MM.1S (cell line): ENCODE data around the gene BTBD19.

Source experiments
- DNase-seq: peaks from one replicate; pipeline ENCODE4 v3.0.0-alpha.2; 2015
- H2AFZ ChIP-seq: fragments of 300-600 bp; sonication (generic); 2 replicates; pipeline ENCODE4 v1.6.0; 2016; ENCODE audit warnings: antibody characterized with exemption, low read length
- H3F3A ChIP-seq: fragments of 300-600 bp; sonication (generic); 2 replicates; pipeline ENCODE4 v1.6.1; 2016; ENCODE audit warnings: mild to moderate bottlenecking, antibody characterized with exemption, low read length, moderate library complexity, mixed read lengths; ENCODE audit not compliant: insufficient read depth
- H3K27ac ChIP-seq: fragments of 300-600 bp; sonication (generic); 2 replicates; pipeline ENCODE4 v1.5.1; 2016; ENCODE audit warnings: mild to moderate bottlenecking, low read length
- H3K27me3 ChIP-seq: fragments of 300-600 bp; sonication (generic); replicated peaks from 2 replicates; pipeline ENCODE4 v1.6.0; 2016; ENCODE audit warnings: low read length; ENCODE audit not compliant: insufficient read depth
- H3K36me3 ChIP-seq: fragments of 300-600 bp; sonication (generic); replicated peaks from 2 replicates; pipeline ENCODE4 v1.6.1; 2016; ENCODE audit warnings: mild to moderate bottlenecking, low read length, mixed read lengths; ENCODE audit not compliant: insufficient read depth
- H3K4me1 ChIP-seq: fragments of 300-600 bp; sonication (generic); 2 replicates; pipeline ENCODE4 v1.6.1; 2016; ENCODE audit warnings: low read length, mixed read lengths
- H3K4me2 ChIP-seq: fragments of 300-600 bp; sonication (generic); 2 replicates; pipeline ENCODE4 v1.6.0; 2016; ENCODE audit warnings: low read depth, low read length
- H3K4me3 ChIP-seq: fragments of 300-600 bp; sonication (generic); 2 replicates; pipeline ENCODE4 v1.5.1; 2016; ENCODE audit warnings: low read length, mixed read lengths
- H3K79me2 ChIP-seq: fragments of 300-600 bp; sonication (generic); 2 replicates; pipeline ENCODE4 v1.6.1; 2016; ENCODE audit warnings: mixed run types, low read length, mixed read lengths
- H3K9ac ChIP-seq: fragments of 300-600 bp; sonication (generic); 2 replicates; pipeline ENCODE4 v1.6.1; 2016; ENCODE audit warnings: low read length, mixed read lengths
- H3K9me2 ChIP-seq: fragments of 300-600 bp; sonication (generic); replicated peaks from 2 replicates; pipeline ENCODE4 v1.6.1; 2016; ENCODE audit warnings: mild to moderate bottlenecking, low read length, mixed read lengths; ENCODE audit not compliant: insufficient read depth
- H3K9me3 ChIP-seq: fragments of 300-600 bp; sonication (generic); replicated peaks from 2 replicates; pipeline ENCODE4 v1.6.1; 2016; ENCODE audit warnings: mild to moderate bottlenecking, low read length, mixed read lengths; ENCODE audit not compliant: insufficient read depth
- H4K20me1 ChIP-seq: fragments of 300-600 bp; sonication (generic); 2 replicates; pipeline ENCODE4 v1.6.1; 2016; ENCODE audit warnings: mild to moderate bottlenecking, low read length, moderate library complexity, mixed read lengths; ENCODE audit not compliant: insufficient read depth
- CTCF ChIP-seq: fragments of 300-600 bp; sonication (generic); IDR thresholded peaks from 2 replicates; pipeline ENCODE4 v1.5.1; 2016; ENCODE audit warnings: antibody characterized with exemption, low read length, mixed read lengths
- EZH2 ChIP-seq: fragments of 300-600 bp; sonication (generic); optimal IDR thresholded peaks from 2 replicates; pipeline ENCODE3; 2017; ENCODE audit warnings: low read depth, mild to moderate bottlenecking, antibody characterized with exemption, low read length, mixed read lengths
- EZH2phosphoT487 ChIP-seq: fragments of 300-600 bp; sonication (generic); IDR thresholded peaks from 2 replicates; pipeline ENCODE4 v1.6.1; 2018; ENCODE audit warnings: antibody characterized with exemption, low read length

Gene BTBD19

GRCh38 chr1:44775078-44775929, 33.0 kb upstream of the BTBD19 start, which contains the start of gene RPS8:
Gene RPS8, plus strand, starts transcription at chr1:44775540. Its CDS starts 57 bp downstream, at chr1:44775597.
- H3K79me2 ChIP-seq = peaks cover 41% of the 10 kb centered on the region
- H3K36me3 ChIP-seq = peaks cover 18% of the 10 kb centered on the region
- H2AFZ ChIP-seq = peak within 1 kb of the TSS; percentile 98
- peaks cover 36% of the 10 kb centered on the region for H3F3A ChIP-seq
- H3K9me3 ChIP-seq = no peaks in the 10 kb centered on the region
- peak within 1 kb of the TSS; percentile 99 for H3K4me2 ChIP-seq
- TF ChIP-seq CTCF (no peak), EZH2 (no peak), EZH2phosphoT487 (no peak)
- 0 out of 2 replicates have a peak, but pooled peaks cover 7% of the 10 kb centered on the region for H3K4me1 ChIP-seq
- H4K20me1 ChIP-seq = peaks cover 11% of the 10 kb centered on the region; the same call in 1 of the 2 replicates
- peak; percentile 96 for DNase-seq
- H3K4me3 ChIP-seq = peak within 1 kb of the TSS; percentile 98
- no peaks in the 10 kb centered on the region for H3K27me3 ChIP-seq
- peak within 1 kb of the TSS; percentile 90 for H3K9ac ChIP-seq
- H3K9me2 ChIP-seq = no peaks in the 10 kb centered on the region
- H3K27ac ChIP-seq = peak within 1 kb of the TSS; percentile 67

GRCh38 chr1:44775930-44776729, 32.2 kb upstream of the BTBD19 start:
- H3K27ac ChIP-seq = peak overlapping the region; percentile 67
- peak overlapping the region; percentile 74 for H3K4me2 ChIP-seq
- 0 out of 2 replicates have a peak overlapping the region, but pooled peaks have one; percentile 98 for H2AFZ ChIP-seq
- DNase-seq = peak; percentile 33
- peaks cover 42% of the 10 kb centered on the region for H3F3A ChIP-seq
- peak overlapping the region; percentile 90 for H3K9ac ChIP-seq
- no peaks in the 10 kb centered on the region for H3K9me2 ChIP-seq
- H3K9me3 ChIP-seq = no peaks in the 10 kb centered on the region
- 0 out of 2 replicates have a peak, but pooled peaks cover 7% of the 10 kb centered on the region for H3K4me1 ChIP-seq
- peak overlapping the region; percentile 98 for H3K4me3 ChIP-seq
- TF ChIP-seq EZH2phosphoT487 = no peak
- no peak for TF ChIP-seq EZH2
- no peak for TF ChIP-seq CTCF
- no peaks in the 10 kb centered on the region for H3K27me3 ChIP-seq
- H4K20me1 ChIP-seq = peaks cover 11% of the 10 kb centered on the region; the same call in 1 of the 2 replicates
- peaks cover 41% of the 10 kb centered on the region for H3K79me2 ChIP-seq
- peaks cover 18% of the 10 kb centered on the region for H3K36me3 ChIP-seq

GRCh38 chr1:44776730-44777068, 31.6 kb upstream of the BTBD19 start:
- peaks cover 47% of the 10 kb centered on the region for H3F3A ChIP-seq
- DNase-seq = no peak
- H3K9me3 ChIP-seq = no peaks in the 10 kb centered on the region
- peak overlapping the region; percentile 74 for H3K4me2 ChIP-seq
- peak overlapping the region; percentile 67; the same call in 1 of the 2 replicates for H3K27ac ChIP-seq
- H3K9ac ChIP-seq = peak overlapping the region; percentile 90
- no peaks in the 10 kb centered on the region for H3K27me3 ChIP-seq
- no peak overlapping the region for H2AFZ ChIP-seq
- TF ChIP-seq EZH2phosphoT487 (no peak), CTCF (no peak), EZH2 (no peak)
- H3K4me1 ChIP-seq = 0 out of 2 replicates have a peak, but pooled peaks cover 7% of the 10 kb centered on the region
- peaks cover 41% of the 10 kb centered on the region for H3K79me2 ChIP-seq
- no peaks in the 10 kb centered on the region for H3K9me2 ChIP-seq
- peaks cover 18% of the 10 kb centered on the region for H3K36me3 ChIP-seq
- peaks cover 11% of the 10 kb centered on the region; the same call in 1 of the 2 replicates for H4K20me1 ChIP-seq
- H3K4me3 ChIP-seq = peak overlapping the region; percentile 98
